GM10266 (cell line): Measurements from ENCODE around the gene AGAP1.

Source experiments
- DNase-seq: peaks from one replicate; pipeline ENCODE4 v3.0.0; 2012; ENCODE audit errors: extremely low spot score
- CTCF ChIP-seq: IDR thresholded peaks from 2 replicates; pipeline ENCODE4 v1.5.1; 2012; ENCODE audit warnings: mild to moderate bottlenecking, low read depth; ENCODE audit not compliant: control insufficient read depth, insufficient read depth; ENCODE audit errors: missing control alignments

AGAP1 gene

GRCh38 chr2:236083934-236084333 lies 590.1 kb downstream of the AGAP1 start:
- TF ChIP-seq CTCF: no peak

GRCh38 chr2:236085211-236085610 lies 591.4 kb downstream of the AGAP1 start:
- no peak for TF ChIP-seq CTCF
- no peak for DNase-seq

More at GRCh38 chr2:236083934-236084333, 590.1 kb downstream of the AGAP1 start:
- no peak for DNase-seq

- DNase-seq: no peak
- no peak for TF ChIP-seq CTCF
These were observed 591.8 kb downstream of the AGAP1 start for GRCh38 chr2:236085647-236086046.

GRCh38 chr2:236086403-236086970 lies 592.6 kb downstream of the AGAP1 start:
- no peak for TF ChIP-seq CTCF
- DNase-seq: no peak

- DNase-seq: no peak
These were observed 593.2 kb downstream of the AGAP1 start for GRCh38 chr2:236086971-236087465.

GRCh38 chr2:236088368-236089057 lies 594.7 kb downstream of the AGAP1 start:
- DNase-seq: no peak
- TF ChIP-seq CTCF: no peak

More at GRCh38 chr2:236086971-236087465, 593.2 kb downstream of the AGAP1 start:
- TF ChIP-seq CTCF: no peak
